Measurements from ENCODE around the gene TRPC4AP.

Gene TRPC4AP

GRCh38 chr20:34997131-34997561 is 95.5 kb downstream of the TRPC4AP start:
- TF ChIP-seq, protein P1, sequence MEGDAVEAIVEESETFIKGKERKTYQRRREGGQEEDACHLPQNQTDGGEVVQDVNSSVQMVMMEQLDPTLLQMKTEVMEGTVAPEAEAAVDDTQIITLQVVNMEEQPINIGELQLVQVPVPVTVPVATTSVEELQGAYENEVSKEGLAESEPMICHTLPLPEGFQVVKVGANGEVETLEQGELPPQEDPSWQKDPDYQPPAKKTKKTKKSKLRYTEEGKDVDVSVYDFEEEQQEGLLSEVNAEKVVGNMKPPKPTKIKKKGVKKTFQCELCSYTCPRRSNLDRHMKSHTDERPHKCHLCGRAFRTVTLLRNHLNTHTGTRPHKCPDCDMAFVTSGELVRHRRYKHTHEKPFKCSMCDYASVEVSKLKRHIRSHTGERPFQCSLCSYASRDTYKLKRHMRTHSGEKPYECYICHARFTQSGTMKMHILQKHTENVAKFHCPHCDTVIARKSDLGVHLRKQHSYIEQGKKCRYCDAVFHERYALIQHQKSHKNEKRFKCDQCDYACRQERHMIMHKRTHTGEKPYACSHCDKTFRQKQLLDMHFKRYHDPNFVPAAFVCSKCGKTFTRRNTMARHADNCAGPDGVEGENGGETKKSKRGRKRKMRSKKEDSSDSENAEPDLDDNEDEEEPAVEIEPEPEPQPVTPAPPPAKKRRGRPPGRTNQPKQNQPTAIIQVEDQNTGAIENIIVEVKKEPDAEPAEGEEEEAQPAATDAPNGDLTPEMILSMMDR (IDR thresholded peaks at IDR 0.05; ENCODE audit: extremely low read depth, insufficient read depth, missing control alignments) = no peak
- in situ Hi-C loops (cut with MboI; ENCODE audit: low pct_unique_long_range_greater_than_20kb, low sequenced_read_pairs, unreplicated experiment) = no loop called here
- DNase-seq (ENCODE audit: low spot score) = no peak

- DNase-seq (ENCODE audit: low spot score) = no peak
- TF ChIP-seq, protein P1 (IDR thresholded peaks at IDR 0.05; ENCODE audit: extremely low read depth, insufficient read depth, missing control alignments) = no peak
- in situ Hi-C loops (cut with MboI; ENCODE audit: low pct_unique_long_range_greater_than_20kb, low sequenced_read_pairs, unreplicated experiment) = no loop called here
Observed at GRCh38 chr20:34996243-34997028, 96.2 kb downstream of the TRPC4AP start.

DNA sequence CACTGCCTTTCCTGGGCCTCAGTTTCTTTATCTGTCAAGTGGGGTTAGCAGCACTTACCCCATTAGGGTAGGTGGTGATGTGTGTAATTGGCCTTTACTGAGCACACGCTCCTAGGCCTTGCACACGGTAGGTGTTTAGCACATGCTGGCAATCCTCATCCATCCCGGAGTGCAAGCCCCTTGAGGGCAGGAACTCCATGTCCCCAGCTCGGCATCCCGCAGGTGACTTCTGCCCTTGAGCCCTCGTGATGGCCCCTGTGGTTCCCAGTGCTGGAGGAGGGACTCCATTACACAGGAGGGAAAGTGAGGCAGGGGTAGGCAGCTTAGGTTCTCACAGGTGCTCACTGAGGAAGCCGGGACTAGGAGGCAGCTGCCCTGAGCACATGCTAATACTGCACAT is 96.9 kb downstream of the TRPC4AP start:
- in situ Hi-C loops (cut with MboI; ENCODE audit: low pct_unique_long_range_greater_than_20kb, low sequenced_read_pairs, unreplicated experiment) = no loop called here
- DNase-seq (ENCODE audit: low spot score) = no peak
- TF ChIP-seq, protein P1 (IDR thresholded peaks at IDR 0.05; ENCODE audit: extremely low read depth, insufficient read depth, missing control alignments) = no peak

DNA sequence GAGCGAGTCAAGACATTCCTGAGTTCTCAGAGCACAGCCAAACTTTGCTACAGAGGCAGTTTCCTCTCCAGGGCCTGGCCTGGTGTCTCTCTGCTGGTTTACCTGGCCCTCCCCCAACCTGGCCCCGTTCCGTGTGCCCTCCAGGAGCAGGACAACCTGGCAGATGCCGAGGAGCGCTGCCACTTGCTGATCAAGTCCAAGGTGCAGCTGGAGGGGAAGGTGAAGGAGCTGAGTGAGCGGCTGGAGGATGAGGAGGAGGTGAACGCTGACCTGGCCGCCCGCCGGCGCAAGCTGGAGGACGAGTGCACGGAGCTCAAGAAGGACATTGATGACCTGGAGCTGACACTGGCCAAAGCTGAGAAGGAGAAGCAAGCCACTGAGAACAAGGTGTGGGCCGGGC is 97.4 kb downstream of the TRPC4AP start:
- in situ Hi-C loops (cut with MboI; ENCODE audit: low pct_unique_long_range_greater_than_20kb, low sequenced_read_pairs, unreplicated experiment) = no loop called here
- no peak for DNase-seq (ENCODE audit: low spot score)
- TF ChIP-seq, protein P1 (IDR thresholded peaks at IDR 0.05; ENCODE audit: extremely low read depth, insufficient read depth, missing control alignments) = no peak

DNA sequence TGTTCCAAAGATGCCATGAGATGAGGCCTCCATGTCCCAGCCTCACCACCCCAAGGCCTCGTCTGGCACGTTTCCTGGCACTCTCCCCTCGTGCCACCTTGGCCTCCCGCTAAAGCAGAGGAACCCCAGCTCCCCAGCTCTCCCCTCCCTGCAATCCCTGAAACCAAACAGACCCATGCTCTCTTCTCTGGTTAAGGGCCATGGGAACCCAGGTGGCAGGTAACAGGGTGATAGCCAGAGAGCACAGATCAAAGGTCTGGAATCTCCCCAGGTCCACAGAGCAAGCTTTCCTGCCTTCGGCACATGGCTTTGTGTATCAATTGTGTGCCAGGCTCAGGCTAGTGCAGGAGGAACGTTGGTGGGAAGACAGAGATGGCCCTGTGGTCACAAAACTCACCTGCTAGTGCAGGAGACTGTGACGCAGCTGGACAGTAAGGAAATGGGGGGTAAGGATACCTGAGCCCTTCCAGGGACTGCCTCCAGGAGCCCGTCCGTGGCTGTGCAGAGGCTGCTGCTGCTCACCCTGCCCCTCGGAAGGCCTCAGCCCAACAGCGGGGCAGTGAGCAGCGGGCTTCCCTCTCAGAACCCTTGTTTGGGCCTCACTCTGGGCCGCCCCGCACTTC is 98.0 kb downstream of the TRPC4AP start:
- no peak for DNase-seq (ENCODE audit: low spot score)
- TF ChIP-seq, protein P1 (IDR thresholded peaks at IDR 0.05; ENCODE audit: extremely low read depth, insufficient read depth, missing control alignments) = no peak
- in situ Hi-C loops (cut with MboI; ENCODE audit: low pct_unique_long_range_greater_than_20kb, low sequenced_read_pairs, unreplicated experiment) = no loop called here

DNA sequence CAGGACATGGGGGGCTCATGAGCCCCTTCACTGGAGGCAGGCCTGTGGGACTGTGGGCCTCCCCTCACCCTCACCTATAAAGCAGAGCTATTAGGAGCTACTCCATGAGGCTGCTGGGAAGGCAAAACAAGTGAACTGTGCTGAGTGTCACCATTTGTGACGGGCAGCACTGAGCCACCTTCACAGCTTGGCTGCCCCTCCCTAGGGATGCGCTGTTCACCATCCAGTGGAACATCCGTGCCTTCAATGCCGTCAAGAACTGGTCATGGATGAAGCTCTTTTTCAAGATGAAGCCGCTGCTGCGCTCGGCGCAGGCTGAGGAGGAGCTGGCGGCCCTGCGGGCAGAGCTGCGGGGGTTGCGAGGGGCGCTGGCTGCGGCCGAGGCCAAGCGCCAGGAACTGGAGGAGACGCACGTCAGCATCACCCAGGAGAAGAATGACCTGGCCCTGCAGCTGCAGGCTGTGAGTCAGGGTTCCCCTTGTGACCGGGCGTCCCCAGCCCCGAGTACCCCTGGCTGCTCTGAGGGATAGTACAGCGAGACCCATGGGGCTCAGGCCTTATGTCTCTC is 98.6 kb downstream of the TRPC4AP start:
- in situ Hi-C loops (cut with MboI; ENCODE audit: low pct_unique_long_range_greater_than_20kb, low sequenced_read_pairs, unreplicated experiment) = no loop called here
- no peak for DNase-seq (ENCODE audit: low spot score)
- TF ChIP-seq, protein P1 (IDR thresholded peaks at IDR 0.05; ENCODE audit: extremely low read depth, insufficient read depth, missing control alignments) = no peak
